Measurements from ENCODE around the gene PRSS53. TPM values are rescaled to one million over a fixed set of nuclear protein-coding genes. Genes with fewer than 3 reads are reported as not detected.

Gene PRSS53
- total RNA-seq, 1 experiment from 2014 or later, result 2.8 TPM

DNA sequence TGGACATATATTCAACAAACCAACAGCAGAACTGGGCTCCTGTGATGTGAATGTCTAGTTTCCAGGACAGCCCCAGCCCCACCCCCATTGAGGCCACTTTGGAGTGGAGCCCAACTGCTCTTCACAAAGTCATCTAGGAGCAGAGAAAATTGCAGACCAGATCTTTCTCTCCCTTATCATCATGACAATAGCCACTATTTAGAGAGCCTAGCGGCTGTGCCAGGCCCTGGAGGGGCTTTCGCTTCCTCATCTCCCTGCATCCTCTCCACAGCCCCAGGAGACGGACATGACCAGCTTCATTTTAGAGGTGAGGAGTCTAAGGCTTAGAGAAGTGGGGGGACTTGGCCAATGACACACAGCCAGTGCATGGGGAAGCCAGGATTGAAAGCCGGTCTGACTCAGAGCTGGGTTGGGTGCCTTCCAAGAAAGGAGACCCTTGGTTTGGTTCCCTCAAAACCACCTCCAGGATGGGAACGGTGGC, 45.4 kb upstream of the PRSS53 start:
- H3K56ac ChIP-seq (ENCODE audit: insufficient read length, low read depth, low read length), result no peak overlapping the region
- H2BK20ac ChIP-seq (ENCODE audit: low read depth, low read length, poor library complexity, severe bottlenecking), result no peak overlapping the region
- H3K27me3 ChIP-seq (ENCODE audit: insufficient read depth, low read length), result no peaks in the 10 kb centered on the region
- H3K4me1 ChIP-seq (ENCODE audit: insufficient read depth, low read length), result peaks cover 18% of the 10 kb centered on the region; the same call in 1 of the 2 replicates
- no CpG with 5 or more reads among the region's 5 CpGs for WGBS (ENCODE audit: extremely low coverage, insufficient read length, low lambda C conversion rate)
- Mint-ChIP-seq H3K27ac (peak overlapping the region; percentile 95 to 99 (median 97); a peak in 6 of 7 replicates), H3K4me3 (peak overlapping the region; percentile 81 to 92), H3K36me3 (ENCODE audit: insufficient read depth in 1 of 3, low read depth in 3 of 3) (peaks cover 27 to 34% (median 27%) of the 10 kb centered on the region in 3 experiments), H3K9me3 (no peaks in the 10 kb centered on the region; a peak in 1 of 5 replicates), H3K27me3 (ENCODE audit: low read depth) (no peaks in the 10 kb centered on the region), H3K4me1 (peaks cover 56 to 63% of the 10 kb centered on the region in 2 experiments)
- H3K4me2 ChIP-seq (ENCODE audit: insufficient read depth, insufficient read length, low read length), result peak overlapping the region; percentile 38
- H3K9ac ChIP-seq (ENCODE audit: extremely low read depth, insufficient read length, low read length), result no peak overlapping the region
- no peaks in the 10 kb centered on the region for H3K9me3 ChIP-seq (ENCODE audit: control insufficient read depth, low read depth, low read length)
- no peak overlapping the region for H4K5ac ChIP-seq (ENCODE audit: insufficient read length, low read depth, low read length)
- no peak overlapping the region for H2AK5ac ChIP-seq (ENCODE audit: insufficient read length, low read length)
- no peak overlapping the region for H4K8ac ChIP-seq (replicated peaks; ENCODE audit: insufficient read length, low read depth, low read length)
- H3K27ac ChIP-seq (ENCODE audit: insufficient read length, low read depth, low read length), result no peak overlapping the region
- H2BK120ac ChIP-seq (ENCODE audit: low read depth, low read length, poor library complexity, severe bottlenecking), result no peak overlapping the region
- H3K23ac ChIP-seq (ENCODE audit: insufficient read length, low read depth, low read length), result no peak overlapping the region
- no peak overlapping the region for H2AFZ ChIP-seq (ENCODE audit: low read length)
- peaks cover 4% of the 10 kb centered on the region; the same call in 1 of the 2 replicates for H3K79me2 ChIP-seq (ENCODE audit: insufficient read depth, low read length)
- H3K79me1 ChIP-seq (ENCODE audit: insufficient read depth, low read depth, low read length, poor library complexity, severe bottlenecking), result peaks cover 5% of the 10 kb centered on the region
- H4K20me1 ChIP-seq (ENCODE audit: control insufficient read depth, insufficient read depth, insufficient read length), result no peaks in the 10 kb centered on the region
- TF ChIP-seq, protein P1, sequence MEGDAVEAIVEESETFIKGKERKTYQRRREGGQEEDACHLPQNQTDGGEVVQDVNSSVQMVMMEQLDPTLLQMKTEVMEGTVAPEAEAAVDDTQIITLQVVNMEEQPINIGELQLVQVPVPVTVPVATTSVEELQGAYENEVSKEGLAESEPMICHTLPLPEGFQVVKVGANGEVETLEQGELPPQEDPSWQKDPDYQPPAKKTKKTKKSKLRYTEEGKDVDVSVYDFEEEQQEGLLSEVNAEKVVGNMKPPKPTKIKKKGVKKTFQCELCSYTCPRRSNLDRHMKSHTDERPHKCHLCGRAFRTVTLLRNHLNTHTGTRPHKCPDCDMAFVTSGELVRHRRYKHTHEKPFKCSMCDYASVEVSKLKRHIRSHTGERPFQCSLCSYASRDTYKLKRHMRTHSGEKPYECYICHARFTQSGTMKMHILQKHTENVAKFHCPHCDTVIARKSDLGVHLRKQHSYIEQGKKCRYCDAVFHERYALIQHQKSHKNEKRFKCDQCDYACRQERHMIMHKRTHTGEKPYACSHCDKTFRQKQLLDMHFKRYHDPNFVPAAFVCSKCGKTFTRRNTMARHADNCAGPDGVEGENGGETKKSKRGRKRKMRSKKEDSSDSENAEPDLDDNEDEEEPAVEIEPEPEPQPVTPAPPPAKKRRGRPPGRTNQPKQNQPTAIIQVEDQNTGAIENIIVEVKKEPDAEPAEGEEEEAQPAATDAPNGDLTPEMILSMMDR (conservative IDR thresholded peaks at IDR 0.05), result no peak
- no peak overlapping the region for H4K91ac ChIP-seq (ENCODE audit: insufficient read length, low read depth, low read length)
- H3K23me2 ChIP-seq (ENCODE audit: insufficient read length, low read depth, low read length, poor library complexity, severe bottlenecking), result peaks cover 5% of the 10 kb centered on the region
- no peak overlapping the region for H3K4ac ChIP-seq (ENCODE audit: low read depth, low read length)
- no peak overlapping the region for H3T11ph ChIP-seq (ENCODE audit: low read length)
- H2BK5ac ChIP-seq (ENCODE audit: insufficient read length, low read length), result no peak overlapping the region
- no peak overlapping the region for H2BK12ac ChIP-seq (ENCODE audit: insufficient read length, low read depth, low read length)
- H2BK15ac ChIP-seq (ENCODE audit: low read depth, low read length), result no peak overlapping the region
- no peak overlapping the region for H3K18ac ChIP-seq (ENCODE audit: insufficient read length, low read depth, low read length)
- no peak for DNase-seq
- H3K14ac ChIP-seq (ENCODE audit: insufficient read depth, low read length), result no peak overlapping the region

All from H9 (cell line).